Glutamatergic neuron (in vitro differentiated cells): Measurements from ENCODE around the gene MAPK1. TPM values are rescaled to one million over a fixed set of nuclear protein-coding genes. Genes with fewer than 3 reads are reported as not detected.

Experiments used
- DNase-seq: peaks from one replicate; pipeline ENCODE4 v3.0.0; 2022
- H3K27ac Mint-ChIP-seq: one replicate; pipeline ENCODE4 v1.8.0; 2020; ENCODE audit warnings: mild to moderate bottlenecking, mixed read lengths, inconsistent platforms; ENCODE audit not compliant: unreplicated experiment
- H3K27me3 Mint-ChIP-seq: one replicate; pipeline ENCODE4 v1.8.0; 2020; ENCODE audit warnings: mild to moderate bottlenecking, moderate library complexity, mixed read lengths, inconsistent platforms; ENCODE audit not compliant: unreplicated experiment
- H3K36me3 Mint-ChIP-seq: one replicate; pipeline ENCODE4 v1.8.0; 2020; ENCODE audit warnings: mild to moderate bottlenecking, mixed read lengths, inconsistent platforms; ENCODE audit not compliant: unreplicated experiment
- H3K4me1 Mint-ChIP-seq: one replicate; pipeline ENCODE4 v1.8.0; 2020; ENCODE audit warnings: mild to moderate bottlenecking, low read depth, mixed read lengths, inconsistent platforms; ENCODE audit not compliant: unreplicated experiment
- H3K4me3 Mint-ChIP-seq: one replicate; pipeline ENCODE4 v1.8.0; 2020; ENCODE audit warnings: mild to moderate bottlenecking, mixed read lengths, inconsistent platforms; ENCODE audit not compliant: unreplicated experiment
- H3K9me3 Mint-ChIP-seq: one replicate; pipeline ENCODE4 v1.8.0; 2020; ENCODE audit warnings: mild to moderate bottlenecking, moderate library complexity, mixed read lengths, inconsistent platforms; ENCODE audit not compliant: unreplicated experiment
- CTCF ChIP-seq: fragments of 200-600 bp; sonication (generic); IDR thresholded peaks from one replicate; pipeline ENCODE4 v1.5.0; 2021; ENCODE audit not compliant: partially characterized antibody, unreplicated experiment
- total RNA-seq: library from RNA; stranded (reverse); fragmentation: NEBNext Ultra II Directional; extraction: Animal tissue kit (Norgen Biotek cat#: 25700); gene quantifications from one replicate; pipeline ENCODE4 v1.2.1, GENCODE V29; 2021; ENCODE audit not compliant: unreplicated experiment

MAPK1 gene
- total RNA-seq, 1 donor from 2014 or later: 148 TPM

- H3K36me3 Mint-ChIP-seq: peaks cover 7% of the 10 kb centered on the region
Measured at GRCh38 chr22:21760640-21761039, 106.8 kb downstream of the MAPK1 start.

GRCh38 chr22:21759646-21760376 is 107.6 kb downstream of the MAPK1 start:
- TF ChIP-seq CTCF: no peak
- H3K36me3 Mint-ChIP-seq: peaks cover 7% of the 10 kb centered on the region
- no peak for DNase-seq
- peaks cover 14% of the 10 kb centered on the region for H3K27me3 Mint-ChIP-seq
- peaks cover 38% of the 10 kb centered on the region for H3K4me1 Mint-ChIP-seq
- H3K4me3 Mint-ChIP-seq: no peak overlapping the region
- peaks cover 16% of the 10 kb centered on the region for H3K9me3 Mint-ChIP-seq
- peak overlapping the region; percentile 64 for H3K27ac Mint-ChIP-seq

More at GRCh38 chr22:21760640-21761039, 106.8 kb downstream of the MAPK1 start:
- Mint-ChIP-seq H3K4me1 (peaks cover 30% of the 10 kb centered on the region), H3K27ac (no peak overlapping the region), H3K27me3 (peaks cover 9% of the 10 kb centered on the region), H3K4me3 (no peak overlapping the region), H3K9me3 (peaks cover 9% of the 10 kb centered on the region)
- no peak for DNase-seq
- TF ChIP-seq CTCF: no peak

GRCh38 chr22:21759093-21759492 is 108.4 kb downstream of the MAPK1 start:
- Mint-ChIP-seq H3K9me3 (peaks cover 23% of the 10 kb centered on the region), H3K4me1 (peaks cover 46% of the 10 kb centered on the region), H3K27me3 (peaks cover 20% of the 10 kb centered on the region), H3K4me3 (no peak overlapping the region), H3K27ac (peak overlapping the region; percentile 56), H3K36me3 (peaks cover 7% of the 10 kb centered on the region)
- no peak for DNase-seq
- no peak for TF ChIP-seq CTCF

- H3K9me3 Mint-ChIP-seq: peaks cover 26% of the 10 kb centered on the region
Measured at GRCh38 chr22:21758091-21758864, 109.2 kb downstream of the MAPK1 start.

More at GRCh38 chr22:21758091-21758864, 109.2 kb downstream of the MAPK1 start:
- Mint-ChIP-seq H3K27me3 (peaks cover 22% of the 10 kb centered on the region), H3K36me3 (peaks cover 7% of the 10 kb centered on the region), H3K4me1 (peaks cover 52% of the 10 kb centered on the region), H3K4me3 (no peak overlapping the region), H3K27ac (peak overlapping the region; percentile 41)
- DNase-seq: no peak
- TF ChIP-seq CTCF: no peak
